NCI-H146 (cell line): ENCODE data around the gene ARSA.

ENCODE experiments used
- DNase-seq: peaks from one replicate; lab custom pipeline; 2025; lab: John Stamatoyannopoulos, UW

ARSA gene

DNA sequence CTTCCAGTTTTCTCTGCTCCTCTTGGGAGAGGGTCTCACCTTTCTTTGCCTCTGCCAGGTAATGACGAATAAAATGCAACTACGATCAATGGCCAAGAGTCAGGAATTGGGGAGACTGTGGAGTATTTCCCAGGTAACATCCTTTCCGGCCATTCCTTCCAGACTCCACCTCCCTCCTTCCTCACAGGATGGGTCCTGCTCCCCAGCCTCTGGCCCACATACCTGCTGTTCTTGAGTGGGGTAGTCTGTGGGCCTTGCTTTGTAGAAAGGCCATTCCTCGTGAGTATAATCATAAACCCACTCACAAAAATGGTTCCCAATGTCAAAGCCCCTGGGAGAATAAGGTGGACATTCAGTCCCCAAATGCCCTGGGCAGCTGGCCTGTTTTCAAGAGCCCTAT, 48.2 kb downstream of the ARSA start:
- DNase-seq: no peak

- DNase-seq: no peak
Measured at GRCh38 chr22:50578776-50579310, 49.1 kb downstream of the ARSA start.

DNA sequence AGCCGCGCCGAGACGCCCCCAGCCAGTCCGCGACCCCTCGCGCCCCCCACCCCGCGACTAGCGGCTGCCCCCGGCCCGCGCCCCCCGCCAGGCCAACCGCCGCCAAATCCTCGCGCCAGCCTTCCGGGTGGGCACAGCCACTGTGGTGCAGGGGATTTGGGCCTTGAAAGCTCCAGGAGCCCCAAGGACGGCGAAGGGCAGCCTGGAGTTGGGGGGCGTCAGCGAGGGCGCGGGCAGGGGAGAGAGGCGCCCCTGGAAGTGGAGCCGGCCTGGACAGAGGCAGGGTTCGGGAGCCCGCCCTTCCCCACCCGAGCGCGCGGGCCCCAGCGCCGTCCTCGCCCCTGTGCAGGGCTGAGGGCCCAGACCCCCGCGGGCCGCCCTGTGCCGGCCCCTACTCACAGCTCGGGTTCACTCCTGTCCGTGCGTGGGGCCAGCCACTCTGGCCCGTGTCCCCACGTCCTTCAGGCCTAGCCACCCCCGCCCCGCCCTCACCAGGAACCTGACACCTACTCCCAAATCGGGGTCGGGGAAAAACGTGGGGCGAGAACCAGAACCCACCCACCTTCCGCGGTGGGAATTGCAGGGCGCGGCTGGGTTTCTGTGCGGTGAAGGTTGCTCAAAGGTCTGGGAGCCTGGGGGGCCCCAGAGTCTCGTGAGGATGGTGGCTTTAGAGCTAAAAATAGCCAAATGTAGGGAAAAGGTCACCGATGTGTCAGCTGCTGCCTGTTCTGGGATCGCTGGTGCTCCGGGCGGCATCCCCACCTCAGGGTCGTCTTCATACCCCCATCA, 49.8 kb downstream of the ARSA start, which contains the start of gene CPT1B:
TSS of gene CPT1B (minus strand) at position 441 of the 789 bp plus-strand sequence. CDS start 512 bp downstream, outside the sequence.
- no peak for DNase-seq

- no peak for DNase-seq
Measured at GRCh38 chr22:50577697-50577986, 50.3 kb downstream of the ARSA start.

- DNase-seq: no peak
Measured at GRCh38 chr22:50576806-50577696, 50.9 kb downstream of the ARSA start.

DNA sequence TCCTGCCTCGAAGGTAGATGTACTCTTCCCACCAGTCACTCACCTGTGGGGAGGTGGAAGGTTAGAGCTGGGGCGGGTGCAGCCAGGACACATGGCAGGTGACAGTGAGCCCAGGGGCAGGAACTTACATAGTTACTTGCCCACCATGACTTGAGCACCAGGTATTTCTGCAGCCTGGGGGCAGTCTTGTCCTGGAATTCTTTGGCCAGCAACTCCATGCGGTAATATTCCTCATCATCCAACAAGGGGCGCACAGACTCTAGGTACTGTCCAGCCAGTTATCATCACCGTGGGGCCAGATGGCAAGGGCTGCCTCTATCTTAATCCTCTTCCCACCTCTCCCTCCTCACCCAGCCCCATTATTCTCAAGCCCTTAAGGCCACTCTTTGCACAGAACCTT, 51.9 kb downstream of the ARSA start:
- peak; percentile 20 for DNase-seq

GRCh38 chr22:50575426-50575941, 52.5 kb downstream of the ARSA start:
- no peak for DNase-seq
